OCI-LY7 (cell line): ENCODE data around the gene STUM.

Experiments
- CTCF ChIP-seq: fragments of 200-600 bp; sonication (generic); conservative IDR thresholded peaks from 2 replicates; pipeline ENCODE4 v1.5.1; 2014; ENCODE audit warnings: mild to moderate bottlenecking, antibody characterized with exemption, low read length, moderate library complexity, mixed read lengths
- EZH2phosphoT487 ChIP-seq: fragments of 200-600 bp; sonication (generic); IDR thresholded peaks from 2 replicates; pipeline ENCODE4 v1.6.1; 2018; ENCODE audit warnings: low read depth, borderline replicate concordance, mild to moderate bottlenecking, mixed run types, antibody characterized with exemption, low read length, moderate library complexity, mixed read lengths

GRCh38 chr1:226657895-226658545 is 109.5 kb downstream of the STUM start:
- TF ChIP-seq CTCF = peak; percentile 45; the same call in 1 of the 2 replicates
- no peak for TF ChIP-seq EZH2phosphoT487
